Skin epidermis (tissue), 12 donors: ENCODE measurements around the gene ZNF429.
"Not testable (repeated sequence)": the region's sequence is repeated elsewhere in the genome, so short reads cannot be mapped to it uniquely, and the experiment has no call there.

Source experiments
- H3K27ac ChIP-seq, 21 experiments: fragments of 200-600 bp; sonication (generic) in 11 of 21; one replicate each; pipeline ENCODE4 v1.5.0; 2020; ENCODE audit warnings: mild to moderate bottlenecking in 3 of 21, inconsistent platforms in 2 of 21, moderate library complexity in 2 of 21
- H3K4me3 ChIP-seq, 7 experiments: fragments of 200-600 bp; sonication (generic) in 2 of 7; one replicate each; pipeline ENCODE4 v1.5.0; 2020; ENCODE audit warnings: inconsistent platforms in 2 of 7, mild to moderate bottlenecking in 2 of 7, moderate library complexity in 1 of 7

Gene ZNF429

DNA sequence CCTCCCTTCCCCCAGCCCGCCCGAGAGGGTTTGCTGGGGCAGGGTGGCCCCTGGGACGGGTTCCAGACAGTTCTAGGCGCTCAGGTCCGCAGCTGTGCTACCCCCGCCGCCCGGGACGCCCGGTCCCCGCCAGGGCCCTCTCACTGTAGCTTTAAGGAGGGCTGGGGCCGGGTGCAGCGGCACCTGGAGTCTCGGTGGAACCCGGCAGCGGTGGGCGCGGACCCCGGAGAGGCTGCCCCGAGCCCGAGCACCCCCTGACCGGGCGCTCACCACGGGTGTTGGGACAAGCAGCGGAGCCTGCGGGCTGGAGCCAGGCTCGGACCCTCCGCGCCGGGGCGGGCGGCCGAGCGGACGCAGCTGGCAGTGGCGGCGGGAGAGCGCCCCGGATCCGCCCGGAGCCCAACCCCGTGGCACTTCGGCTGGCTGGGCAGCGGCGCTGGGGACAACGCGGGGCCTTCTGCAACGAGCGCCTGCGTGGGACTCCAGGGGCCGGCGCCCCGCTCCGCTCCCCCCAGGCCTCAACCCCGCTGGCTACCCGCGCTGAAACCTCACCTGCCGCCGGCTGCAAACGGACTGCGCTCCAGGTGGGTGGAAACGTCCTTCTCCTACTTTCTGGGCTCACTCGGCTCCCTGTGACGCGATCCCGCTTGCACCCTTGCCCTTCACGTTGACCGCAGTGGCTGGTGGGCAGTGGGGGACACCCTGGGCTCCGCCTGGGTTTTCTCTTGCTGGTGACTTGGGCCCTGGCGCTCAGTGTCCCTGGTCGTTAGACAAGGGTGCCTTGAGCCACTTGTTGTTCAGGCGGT is 81.1 kb downstream of the ZNF429 start:
- H3K27ac ChIP-seq = peak overlapping the region in 5 of 21 experiments; percentile 37 to 69 (median 61)
- H3K4me3 ChIP-seq = peak overlapping the region in 5 of 7 experiments; percentile 20 to 56 (median 27)

DNA sequence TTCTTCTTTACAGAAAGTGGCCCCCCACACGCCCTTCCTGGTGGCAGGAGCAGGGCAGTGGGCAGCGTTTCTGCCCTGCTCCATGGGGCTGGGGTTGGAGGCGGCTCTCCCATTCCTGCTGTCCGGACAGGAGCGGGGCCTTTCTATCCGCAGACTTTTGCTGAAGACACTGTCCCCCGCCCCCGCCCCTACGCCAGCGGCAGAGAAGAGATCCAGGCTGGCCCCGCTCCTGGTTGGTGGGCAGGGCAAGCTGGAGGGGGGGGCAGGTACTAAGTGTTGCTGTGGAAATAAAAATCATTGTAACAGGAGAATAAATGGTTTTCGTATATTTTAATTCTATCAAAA is 81.7 kb downstream of the ZNF429 start:
- H3K4me3 ChIP-seq = peak overlapping the region in 3 of 7 experiments; percentile 20 to 56 (median 43)
- peak overlapping the region in 4 of 21 experiments; percentile 37 to 68 (median 50) for H3K27ac ChIP-seq

DNA sequence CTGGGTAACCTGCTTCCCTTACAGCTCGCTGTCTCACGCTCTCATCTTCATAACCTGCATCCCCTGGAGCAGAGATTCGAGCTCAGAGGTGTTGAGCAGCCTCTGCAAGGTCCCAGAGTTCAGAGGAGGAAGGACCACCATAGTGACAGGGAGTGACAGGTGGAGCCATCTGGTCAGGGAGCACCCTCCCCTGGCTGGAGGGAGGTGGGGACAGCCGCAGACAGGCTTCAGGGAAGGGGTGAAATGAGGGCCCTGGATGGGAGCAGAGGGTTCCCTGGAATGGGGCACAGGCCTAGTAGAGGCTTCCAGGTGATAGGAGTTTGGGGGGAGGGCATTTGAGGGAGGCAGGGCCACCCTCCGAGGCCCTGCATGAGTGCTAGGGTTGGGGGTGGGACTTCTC is 82.1 kb downstream of the ZNF429 start:
- Histone ChIP-seq H3K4me3 (no peak overlapping the region), H3K27ac (no peak overlapping the region)

DNA sequence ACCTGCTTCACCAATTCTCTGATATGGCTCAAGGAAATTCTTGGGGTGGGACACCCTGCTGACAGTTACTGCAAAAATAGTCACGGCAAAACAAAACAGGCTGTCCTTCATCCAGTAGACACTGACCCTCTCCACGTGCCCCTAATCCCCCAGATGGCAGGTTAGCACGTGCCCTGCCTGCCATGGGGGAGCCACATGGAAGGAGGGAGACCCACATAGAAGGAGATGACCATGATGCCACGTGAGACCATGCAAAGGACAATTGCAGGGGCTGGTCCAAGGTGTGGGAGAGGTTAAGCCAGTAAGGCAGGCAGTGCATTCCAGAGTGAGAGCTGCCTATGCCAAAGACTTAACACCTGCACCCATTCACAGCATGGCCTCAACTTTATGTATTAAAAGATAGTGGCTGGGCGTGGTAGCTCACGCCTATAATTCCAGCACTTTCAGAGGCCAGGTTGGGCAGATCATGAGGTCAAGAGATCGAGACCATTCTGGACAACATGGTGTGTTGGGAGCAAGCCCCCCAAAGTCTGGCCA is 82.7 kb downstream of the ZNF429 start:
- Histone ChIP-seq H3K27ac (no peak overlapping the region), H3K4me3 (no peak overlapping the region)

DNA sequence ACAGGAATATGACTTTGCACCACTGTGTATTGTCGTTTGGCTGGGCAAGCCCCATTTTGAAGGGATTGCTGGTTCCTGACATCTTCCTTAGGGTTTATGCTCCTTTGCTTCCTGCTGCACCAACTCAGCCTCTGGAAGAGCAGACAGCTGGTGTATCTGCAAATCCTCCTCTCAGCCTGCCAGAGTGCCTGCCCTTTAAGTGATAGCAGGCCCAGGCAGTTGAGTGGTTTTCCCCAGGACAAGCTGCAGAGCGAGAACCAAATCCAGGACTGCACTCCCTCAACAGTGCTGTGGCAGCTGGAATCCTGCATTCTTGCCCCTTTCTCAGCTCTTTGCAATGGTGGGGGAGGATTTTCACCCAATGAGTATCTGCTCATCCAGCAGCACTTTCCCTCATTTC is 85.5 kb downstream of the ZNF429 start:
- Histone ChIP-seq H3K27ac (no peak overlapping the region), H3K4me3 (no peak overlapping the region)

DNA sequence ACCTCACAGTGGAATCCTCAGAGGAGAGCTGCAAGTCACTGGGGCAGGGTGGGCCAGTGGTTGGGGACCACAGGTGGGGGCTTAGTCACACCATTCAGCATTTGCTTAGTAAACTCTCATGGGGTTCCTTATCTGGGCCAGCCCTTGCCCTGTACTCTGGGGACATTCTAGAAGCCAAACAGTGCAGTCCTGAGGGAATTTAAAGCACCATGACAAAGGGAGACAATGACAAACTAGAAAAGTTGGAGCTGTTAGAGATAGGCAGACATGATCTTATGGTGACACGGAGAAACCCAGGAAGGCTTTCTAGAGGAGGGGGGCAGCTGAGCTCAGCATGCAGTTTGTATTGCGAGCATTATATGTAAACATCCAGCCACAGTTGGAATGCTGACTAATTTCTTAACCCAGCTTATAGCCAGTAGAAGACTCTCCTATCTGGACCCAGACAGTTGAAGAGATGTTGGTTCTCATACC is 87.6 kb downstream of the ZNF429 start:
- Histone ChIP-seq H3K4me3 (no peak overlapping the region), H3K27ac (peak overlapping the region in 2 of 21 experiments; percentile 13 to 60)

DNA sequence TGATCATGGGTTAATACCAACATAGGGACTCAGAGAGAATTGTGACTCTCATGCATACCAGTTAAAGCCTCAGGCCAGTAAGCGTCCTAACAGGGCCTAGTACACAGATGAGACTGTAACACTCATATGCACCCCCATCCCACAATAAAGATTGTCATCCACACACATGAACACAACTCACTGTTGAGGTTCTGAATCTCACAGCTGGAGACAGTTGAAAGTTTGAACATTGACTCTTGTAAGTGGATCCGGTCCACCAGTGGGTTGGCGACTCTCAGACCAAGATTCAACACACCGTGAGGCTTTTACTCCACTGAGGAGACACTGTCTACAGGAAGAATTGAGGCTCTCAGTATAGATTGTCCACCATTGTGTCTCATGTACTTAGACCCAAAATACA is 88.1 kb downstream of the ZNF429 start:
- peak overlapping the region in 3 of 21 experiments; percentile 13 to 60 (median 19) for H3K27ac ChIP-seq

DNA sequence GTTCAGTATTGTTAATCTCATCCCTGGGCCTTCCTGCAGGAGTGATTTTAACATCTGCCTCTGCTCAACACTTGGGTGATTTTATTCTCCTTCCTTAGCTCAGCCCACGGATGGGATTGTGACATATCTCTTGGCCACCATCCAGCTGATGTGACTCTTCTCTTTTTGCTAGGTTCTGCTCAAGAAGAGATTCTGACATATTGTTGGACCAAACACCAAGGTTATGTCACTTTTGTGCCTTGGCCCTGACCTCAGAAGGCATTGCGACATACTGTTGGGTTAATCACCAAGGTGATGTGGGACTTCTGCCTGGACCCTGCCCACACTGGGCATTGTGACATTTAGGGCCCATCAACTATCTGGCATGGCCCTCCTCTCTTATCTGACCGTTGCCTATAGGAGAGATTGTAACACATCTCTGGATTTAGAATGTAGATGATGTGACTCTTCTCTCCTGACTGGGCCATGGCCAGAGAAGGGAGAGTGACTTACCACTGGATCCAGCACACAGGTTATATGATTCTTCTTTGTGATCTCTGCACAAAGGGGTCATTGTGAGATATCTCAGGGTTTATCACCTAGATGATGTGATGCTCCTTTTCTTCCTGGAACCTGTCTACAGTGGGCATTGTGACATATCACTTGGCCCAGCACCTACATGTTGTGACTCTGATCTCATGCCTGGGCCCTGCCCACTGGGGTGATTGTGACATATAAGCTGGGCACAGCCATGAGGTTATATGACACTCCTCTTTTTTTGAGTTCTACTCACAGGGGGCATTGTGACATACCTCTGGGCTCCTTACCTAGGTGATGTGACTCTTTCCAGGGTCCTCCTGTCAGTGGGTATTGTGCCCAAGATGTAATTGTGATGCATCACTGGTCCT is 88.8 kb downstream of the ZNF429 start:
- Histone ChIP-seq H3K27ac (peak overlapping the region in 2 of 21 experiments; percentile 19 to 60), H3K4me3 (no peak overlapping the region)

More for the DNA sequence above, 88.1 kb downstream of the ZNF429 start:
- H3K4me3 ChIP-seq = no peak overlapping the region

DNA sequence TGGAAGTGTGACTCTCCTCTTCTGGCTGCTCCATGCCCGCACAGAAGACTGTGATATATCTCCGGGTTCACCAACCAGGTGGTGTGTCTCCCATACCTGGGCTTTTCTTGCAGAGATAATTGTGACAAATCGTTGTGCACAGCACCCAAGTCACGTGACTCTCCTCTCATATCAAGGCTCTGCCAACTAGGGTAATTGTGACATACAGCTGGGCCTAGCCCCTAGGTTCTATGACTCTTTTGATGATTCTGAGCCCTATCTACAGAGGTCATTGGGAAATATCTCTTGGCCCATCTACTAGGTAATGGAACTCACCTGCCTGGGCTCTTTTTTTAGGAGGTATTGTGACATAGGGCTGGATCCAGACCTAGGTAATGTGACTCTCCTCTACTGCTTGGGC is 89.8 kb downstream of the ZNF429 start:
- H3K4me3 ChIP-seq = no peak overlapping the region
- H3K27ac ChIP-seq = peak overlapping the region in 3 of 21 experiments; percentile 41 to 67 (median 53)

DNA sequence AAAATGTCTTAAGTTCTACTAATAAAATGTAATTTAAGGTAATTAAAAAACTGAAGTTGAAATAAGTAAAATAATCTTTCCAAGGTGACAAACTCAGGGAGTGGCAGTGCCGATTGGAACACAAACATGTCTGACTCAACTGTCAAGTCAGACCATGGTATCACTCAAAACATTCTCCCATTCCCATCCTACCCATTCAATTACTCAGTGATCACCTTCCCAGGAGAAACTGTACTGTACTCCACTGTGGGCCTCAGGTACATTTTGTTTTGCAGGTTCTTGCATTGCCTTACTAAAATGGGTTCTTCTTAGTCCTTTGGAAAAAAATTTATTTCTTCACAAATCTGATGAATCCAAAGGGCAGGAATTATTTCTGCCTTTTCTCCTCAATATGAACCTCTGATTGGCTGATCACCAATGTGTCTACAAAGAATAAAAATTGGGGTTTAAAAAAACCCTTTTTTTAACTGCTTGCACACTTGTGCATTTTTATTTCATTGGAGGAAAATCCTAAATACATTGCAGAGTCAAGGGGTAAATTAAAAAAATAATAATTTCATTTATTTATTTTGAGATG is 96.8 kb downstream of the ZNF429 start:
- H3K4me3 ChIP-seq = no peak overlapping the region
- H3K27ac ChIP-seq = no peak overlapping the region

DNA sequence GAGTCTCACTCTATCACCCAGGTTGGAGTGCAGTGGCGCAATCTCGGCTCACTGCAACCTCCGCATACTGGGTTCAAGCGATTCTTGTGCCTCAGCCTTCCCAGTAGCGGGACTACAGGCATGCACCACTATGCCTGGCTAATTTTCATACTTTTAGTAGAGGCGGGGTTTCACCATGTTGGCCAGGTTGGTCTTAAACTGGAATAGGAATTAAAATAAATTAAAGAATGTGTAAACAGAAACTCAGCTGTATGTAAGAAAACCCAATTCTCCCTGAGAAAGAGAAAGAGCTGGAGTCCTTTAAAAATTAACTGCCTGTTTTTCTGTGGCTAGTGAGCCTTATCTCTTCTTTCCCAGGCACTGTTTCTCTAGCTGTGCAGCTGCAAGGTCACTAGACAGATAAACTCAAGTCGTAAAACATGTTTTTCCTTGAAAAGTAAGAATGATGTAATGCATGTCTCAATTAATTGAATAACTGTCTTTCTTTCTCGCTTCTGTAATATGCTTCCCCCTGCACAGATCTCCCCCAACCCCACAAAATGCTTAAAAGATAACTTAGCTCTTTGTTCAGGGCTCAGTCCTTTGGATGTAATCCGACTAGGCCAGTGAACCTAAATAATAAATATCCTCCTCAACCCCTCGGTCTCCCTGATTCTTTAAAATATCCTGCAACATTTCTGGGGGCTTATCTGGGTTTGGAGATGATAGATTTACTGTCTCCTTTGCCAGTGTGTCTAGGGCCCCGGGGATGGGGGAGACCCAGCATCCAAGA is 97.4 kb downstream of the ZNF429 start:
- not testable (repeated sequence) for H3K4me3 ChIP-seq
- peak overlapping the region in 1 of 21 experiments; percentile 70 for H3K27ac ChIP-seq

DNA sequence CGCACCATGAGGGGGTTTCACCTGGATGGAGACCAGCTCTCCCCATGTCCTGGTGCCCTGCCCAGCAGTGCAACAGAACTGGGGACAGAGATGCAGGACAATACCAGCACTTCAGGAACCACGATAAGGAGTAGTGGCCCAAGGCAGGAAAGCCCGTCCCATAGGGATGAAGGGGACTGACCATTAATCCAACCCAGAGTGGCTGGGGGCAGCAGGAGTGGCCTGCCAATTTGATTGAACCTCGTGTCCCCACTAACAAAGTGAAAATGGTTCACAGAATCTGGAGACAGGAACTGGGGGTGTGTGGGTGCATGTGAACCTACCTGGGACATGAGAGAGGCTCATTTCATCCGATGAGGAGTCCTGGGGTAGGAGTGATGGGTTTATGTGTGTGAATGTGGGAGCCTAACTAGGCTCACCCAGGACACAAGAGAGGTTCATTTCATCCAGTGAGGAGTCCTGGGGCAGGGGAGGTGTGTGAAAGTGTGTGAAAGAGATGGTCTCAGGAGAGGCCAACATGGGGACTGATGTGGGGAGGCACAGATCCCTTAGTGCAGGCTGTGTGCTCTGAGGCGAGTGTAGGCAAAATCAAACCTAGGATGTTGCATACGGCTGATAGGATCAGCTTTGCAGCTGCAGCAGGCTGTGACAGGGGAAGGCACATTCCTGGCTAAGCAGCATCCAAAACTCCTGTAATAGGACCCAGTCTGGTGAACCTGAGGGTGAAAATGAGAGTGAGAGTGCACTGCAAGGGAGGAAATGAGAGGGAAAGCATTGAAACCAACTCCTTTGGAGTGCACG is 98.2 kb downstream of the ZNF429 start:
- H3K4me3 ChIP-seq = peak overlapping the region in 5 of 7 experiments; percentile 23 to 42 (median 33)

DNA sequence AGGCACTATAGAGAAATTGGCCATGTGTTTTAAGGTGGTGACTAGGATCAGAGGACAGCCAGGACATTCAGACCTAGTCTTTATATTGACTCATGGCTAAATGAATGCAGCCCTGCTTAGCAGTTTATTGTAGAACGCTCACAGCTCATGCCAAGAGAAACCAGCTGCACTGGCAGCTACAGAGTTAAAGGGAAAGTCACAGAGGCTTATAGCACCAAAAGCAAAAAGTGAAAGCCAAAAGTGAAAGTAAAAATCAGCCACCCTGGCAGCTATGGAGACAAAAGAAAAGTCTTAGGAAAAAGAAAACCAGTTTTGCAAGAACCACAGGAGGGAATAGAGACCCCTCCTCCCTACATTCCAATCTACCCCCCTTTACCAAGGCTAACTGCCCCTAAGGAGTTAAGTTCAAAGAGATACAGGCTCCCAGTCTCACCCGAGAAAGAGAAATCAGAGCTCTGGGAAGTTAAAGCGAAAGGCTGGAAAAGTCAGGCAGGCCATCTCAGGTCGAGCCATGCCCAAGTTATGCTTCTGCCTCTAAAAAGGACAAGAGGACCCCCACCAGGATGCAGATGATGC is 99.0 kb downstream of the ZNF429 start:
- Histone ChIP-seq H3K27ac (peak overlapping the region in 18 of 21 experiments; percentile 51 to 85 (median 77)), H3K4me3 (peak overlapping the region; percentile 23 to 42 (median 32))

More for the DNA sequence above, 98.2 kb downstream of the ZNF429 start:
- peak overlapping the region in 5 of 21 experiments; percentile 70 to 83 (median 83) for H3K27ac ChIP-seq
